GDM1 (cell line): Measurements from ENCODE around the gene GADD45A.
"Not testable (repeated sequence)": the region's sequence is repeated elsewhere in the genome, so short reads cannot be mapped to it uniquely, and the experiment has no call there.

Experiments
- DNase-seq: peaks from one replicate; lab custom pipeline; 2025; lab: John Stamatoyannopoulos, UW

GADD45A gene

GRCh38 chr1:67721650-67722291 lies 36.8 kb downstream of the GADD45A start:
- DNase-seq = no peak

GRCh38 chr1:67722292-67722944 lies 37.4 kb downstream of the GADD45A start:
- DNase-seq = no peak

- no peak for DNase-seq
Measured at GRCh38 chr1:67723126-67723525, 38.1 kb downstream of the GADD45A start.

- no peak for DNase-seq
Measured at GRCh38 chr1:67723620-67724019, 38.6 kb downstream of the GADD45A start.

- no peak for DNase-seq
Measured at GRCh38 chr1:67724928-67725560, 40.0 kb downstream of the GADD45A start.

GRCh38 chr1:67726224-67726623 lies 41.2 kb downstream of the GADD45A start:
- no peak for DNase-seq

GRCh38 chr1:67729872-67730271 lies 44.9 kb downstream of the GADD45A start:
- DNase-seq = no peak

GRCh38 chr1:67730312-67730711 lies 45.3 kb downstream of the GADD45A start:
- DNase-seq = not testable (repeated sequence)

- no peak for DNase-seq
Measured at GRCh38 chr1:67731322-67731721, 46.3 kb downstream of the GADD45A start.

GRCh38 chr1:67732750-67733151 lies 47.8 kb downstream of the GADD45A start:
- peak; percentile 84 for DNase-seq

- DNase-seq = peak; percentile 58
Measured at GRCh38 chr1:67733681-67734322, 48.8 kb downstream of the GADD45A start.

- DNase-seq = no peak
Measured at GRCh38 chr1:67734323-67734690, 49.3 kb downstream of the GADD45A start.

GRCh38 chr1:67735206-67735605 lies 50.2 kb downstream of the GADD45A start:
- DNase-seq = no peak

GRCh38 chr1:67735806-67736627 lies 51.0 kb downstream of the GADD45A start:
- no peak for DNase-seq

GRCh38 chr1:67736750-67737149 lies 51.7 kb downstream of the GADD45A start:
- DNase-seq = no peak

- DNase-seq = no peak
Measured at GRCh38 chr1:67737875-67738274, 52.9 kb downstream of the GADD45A start.
